Endothelial cell of umbilical vein (primary cell): ENCODE measurements around the gene FUT9. TPM values are rescaled to one million over a fixed set of nuclear protein-coding genes. Genes with fewer than 3 reads are reported as not detected.

Experiments
- BruUV-seq: library from RNA; stranded (reverse); fragments of 400-500 nt; replicated peaks from 2 replicates; lab custom pipeline; 2021; lab: Mats Ljungman, UMichigan
- CTCF ChIA-PET: fragments of 300-600, 350-600 bp; sonication (Branson Sonifier 250); formaldehyde crosslinking; loops from one replicate; lab custom pipeline; 2021; ENCODE audit warnings: antibody characterized with exemption, inconsistent platforms; lab: Charles Lee
- POLR2A ChIA-PET: fragments of 300-600, 350-600 bp; sonication (Branson Sonifier 250); formaldehyde crosslinking; loops from one replicate; lab custom pipeline; 2021; ENCODE audit warnings: antibody characterized with exemption, inconsistent platforms; lab: Charles Lee
- DNase-seq: peaks from one replicate; pipeline ENCODE4 v3.0.0-alpha.2; 2011; ENCODE audit warnings: low read depth, low spot score
- FAIRE-seq: peaks from 2 replicates; lab custom pipeline; 2011; peaks lifted over from hg19 to GRCh38; lab: Jason Lieb, UNC
- H2AFZ ChIP-seq: 2 replicates; pipeline ENCODE4 v1.6.0; 2012; ENCODE audit warnings: low read depth, low read length, control low read depth, inconsistent platforms
- H3K27ac ChIP-seq: 2 replicates; pipeline ENCODE4 v1.5.1; 2011; ENCODE audit warnings: low read depth, mild to moderate bottlenecking, control low read depth, low read length, moderate library complexity; ENCODE audit not compliant: insufficient read depth
- H3K27me3 ChIP-seq, 2 experiments: 2 replicates each; pipeline versions ENCODE4 v1.6.0 to v1.6.1; 2011; ENCODE audit warnings: low read length in 2 of 2, mixed read lengths in 1 of 2; ENCODE audit not compliant: control insufficient read depth in 2 of 2, insufficient read depth in 2 of 2
- H3K36me3 ChIP-seq, 2 experiments: 2 replicates in 1 of 2; 3 replicates in 1 of 2; pipeline ENCODE4 v1.5.1; 2011; ENCODE audit warnings: low read length in 2 of 2, mild to moderate bottlenecking in 1 of 2, moderate library complexity in 1 of 2; ENCODE audit not compliant: control insufficient read depth in 2 of 2, insufficient read depth in 2 of 2; ENCODE audit errors: extremely low read depth in 1 of 2
- H3K4me1 ChIP-seq: 3 replicates; pipeline ENCODE4 v1.5.1; 2011; ENCODE audit warnings: mild to moderate bottlenecking, low read length; ENCODE audit not compliant: control insufficient read depth, insufficient read depth; ENCODE audit errors: extremely low read depth
- H3K4me2 ChIP-seq: 2 replicates; pipeline ENCODE4 v1.6.1; 2011; ENCODE audit warnings: low read length, control low read depth, mixed read lengths; ENCODE audit not compliant: insufficient read depth
- H3K4me3 ChIP-seq, 3 experiments: fragments of 200-600 bp in 1 of 3; sonication (generic), shearing (Covaris generic) in 1 of 3; replicated peaks in 1 of 3; 2 replicates each; pipeline ENCODE4 v1.5.1; 2011 to 2016; ENCODE audit warnings: control low read depth in 3 of 3, low read length in 3 of 3, mild to moderate bottlenecking in 2 of 3, inconsistent platforms in 1 of 3, low read depth in 1 of 3, moderate library complexity in 1 of 3; ENCODE audit not compliant: insufficient read depth in 1 of 3
- H3K79me2 ChIP-seq: 2 replicates; pipeline ENCODE4 v1.6.0; 2012; ENCODE audit warnings: low read length, inconsistent platforms; ENCODE audit not compliant: control insufficient read depth, insufficient read depth
- H3K9ac ChIP-seq: replicated peaks from 2 replicates; pipeline ENCODE3; 2011; ENCODE audit warnings: low read length, control low read depth; ENCODE audit not compliant: insufficient read depth; ENCODE audit errors: extremely low read depth
- H3K9me1 ChIP-seq: replicated peaks from 3 replicates; pipeline ENCODE4 v1.6.0; 2011; ENCODE audit warnings: mild to moderate bottlenecking, low read length; ENCODE audit not compliant: control insufficient read depth, insufficient read depth; ENCODE audit errors: extremely low read depth
- H3K9me3 ChIP-seq: replicated peaks from 2 replicates; pipeline ENCODE4 v1.5.1; 2012; ENCODE audit warnings: low read length, inconsistent platforms; ENCODE audit not compliant: control insufficient read depth, insufficient read depth
- H4K20me1 ChIP-seq: replicated peaks from 2 replicates; pipeline ENCODE3; 2011; ENCODE audit warnings: mild to moderate bottlenecking, low read length; ENCODE audit not compliant: control insufficient read depth, insufficient read depth; ENCODE audit errors: extremely low read depth
- CTCF ChIP-seq, 2 donors: IDR thresholded peaks; 1 replicate in 1 of 2; 2 replicates in 1 of 2; pipeline ENCODE4 v1.5.1; 2011; ENCODE audit warnings: low read length in 2 of 2, mild to moderate bottlenecking in 2 of 2, moderate library complexity in 2 of 2, control low read depth in 1 of 2, inconsistent platforms in 1 of 2, low read depth in 1 of 2; ENCODE audit not compliant: insufficient read depth in 1 of 2; ENCODE audit errors: extremely low read depth in 1 of 2
- EZH2 ChIP-seq: IDR thresholded peaks from 2 replicates; pipeline ENCODE4 v1.6.1; 2012; ENCODE audit warnings: borderline replicate concordance, low read depth, mild to moderate bottlenecking, moderate library complexity, low read length, inconsistent platforms; ENCODE audit not compliant: severe bottlenecking
- FOS ChIP-seq: IDR thresholded peaks from 2 replicates; pipeline ENCODE4 v1.6.1; 2011; ENCODE audit warnings: mild to moderate bottlenecking, low read length, moderate library complexity, borderline replicate concordance; ENCODE audit not compliant: insufficient read depth
- GATA2 ChIP-seq: IDR thresholded peaks from 2 replicates; pipeline ENCODE4 v1.7.0; 2011; ENCODE audit warnings: low read depth, mild to moderate bottlenecking, moderate library complexity, mixed read lengths, low read length; ENCODE audit not compliant: insufficient read length, insufficient read depth
- JUN ChIP-seq: IDR thresholded peaks from 2 replicates; pipeline ENCODE4 v1.6.1; 2011; ENCODE audit warnings: borderline replicate concordance, low read depth; ENCODE audit not compliant: insufficient read length, insufficient read depth
- MYC ChIP-seq: IDR thresholded peaks from one replicate; pipeline ENCODE4 v1.6.1; 2011; ENCODE audit warnings: mild to moderate bottlenecking, low read depth, low read length
- POLR2A ChIP-seq: IDR thresholded peaks from 2 replicates; pipeline ENCODE4 v1.6.1; 2012; ENCODE audit warnings: low read depth, mild to moderate bottlenecking, control low read depth, low read length
- POLR2AphosphoS5 ChIP-seq: IDR thresholded peaks from 2 replicates; pipeline ENCODE4 v1.6.1; 2012; ENCODE audit warnings: low read depth, mild to moderate bottlenecking, control low read depth, low read length, moderate library complexity; ENCODE audit not compliant: insufficient read depth
- dilution Hi-C: fragments of 300-500 bp; cut with MboI; formaldehyde crosslinking; loops from one replicate; pipeline ENCODE4 v1.15.0; 2019; ENCODE audit warnings: low sequenced_read_pairs; ENCODE audit not compliant: extremely low pct_ligation_motif_present
- intact Hi-C: fragments of 100-400 bp; cut with micrococcal nuclease; formaldehyde crosslinking; loops from one replicate; pipeline ENCODE4 v1.10.0; 2022
- polyA plus RNA-seq, 4 experiments: library from polyadenylated mRNA; depleted of rRNA in 3 of 4; stranded (reverse) in 3 of 4; unstranded in 1 of 4; fragments of >200 nt; gene quantifications; 2 replicates each; pipeline versions ENCODE4 v1.2.1 to v1.2.3, GENCODE V29; 2011 to 2012; ENCODE audit warnings: missing spikeins in 1 of 4
- total RNA-seq: library from RNA; stranded (reverse); gene quantifications from 2 replicates; pipeline ENCODE4 v1.2.3, GENCODE V29; 2021
- TF ChIP-seq, protein P1 (sequence below): IDR thresholded peaks from 2 replicates; pipeline ENCODE4 v1.6.1; 2011; ENCODE audit not compliant: insufficient read depth, insufficient read length

Gene FUT9
- total and polyA plus RNA-seq, 2 donors (not counting 3 experiments of a cell fraction or from before 2014, with no cell fraction given) = not detected

DNA sequence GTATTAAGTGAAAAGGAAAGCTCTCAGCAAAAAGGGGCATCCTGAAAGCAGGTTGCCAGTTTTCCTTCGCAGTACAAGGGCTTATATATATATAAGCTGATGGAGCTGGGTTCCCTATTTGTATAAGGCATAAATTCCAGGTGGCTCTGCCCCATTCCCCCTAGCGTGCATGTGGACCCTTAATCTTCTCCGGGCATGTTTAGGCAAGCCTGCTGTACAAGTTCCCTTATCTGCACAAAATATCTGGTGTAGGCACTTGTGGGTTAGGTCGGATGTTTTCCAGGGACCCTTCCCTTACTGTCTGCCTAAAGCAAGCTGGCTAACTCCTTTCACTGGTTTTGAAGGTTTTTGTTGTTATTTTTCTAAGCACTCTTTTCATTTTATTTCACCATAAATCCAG, 140.7 kb downstream of the FUT9 start:
- no peak overlapping the region for H3K4me3 ChIP-seq
- no peaks in the 10 kb centered on the region for H3K79me2 ChIP-seq
- ChIA-PET CTCF (no interaction called here), POLR2A (no interaction called here)
- H3K36me3 ChIP-seq = no peaks in the 10 kb centered on the region
- TF ChIP-seq POLR2AphosphoS5 (no peak), JUN (no peak), GATA2 (no peak), CTCF (IDR thresholded peaks at IDR 0.05; ENCODE audit: extremely low read depth in 1 of 2, insufficient read depth in 1 of 2, low read depth in 1 of 2, low read length in 2 of 2) (no peak), POLR2A (no peak), FOS (no peak), EZH2 (no peak), MYC (no peak)
- TF ChIP-seq, protein P1, sequence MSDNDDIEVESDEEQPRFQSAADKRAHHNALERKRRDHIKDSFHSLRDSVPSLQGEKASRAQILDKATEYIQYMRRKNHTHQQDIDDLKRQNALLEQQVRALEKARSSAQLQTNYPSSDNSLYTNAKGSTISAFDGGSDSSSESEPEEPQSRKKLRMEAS = no peak
- H2AFZ ChIP-seq = no peak overlapping the region
- DNase-seq = no peak
- H3K4me2 ChIP-seq = no peak overlapping the region
- dilution Hi-C loops = no loop called here
- no peaks in the 10 kb centered on the region for H3K27me3 ChIP-seq
- no TSS peak for BruUV-seq
- no peaks in the 10 kb centered on the region for H3K9me3 ChIP-seq
- no peak overlapping the region for H3K9ac ChIP-seq
- no peak overlapping the region for H3K27ac ChIP-seq
- no peaks in the 10 kb centered on the region for H3K9me1 ChIP-seq
- no peaks in the 10 kb centered on the region for H3K4me1 ChIP-seq
- intact Hi-C loops = no loop called here
- FAIRE-seq = no peak
- no peaks in the 10 kb centered on the region for H4K20me1 ChIP-seq
